ENCODE measurements around the gene ALK.
A peak's percentile ranks its signal among the peaks of the same experiment; 100 is the strongest.

The ALK gene

GRCh38 chr2:29309090-29310029, 612.0 kb downstream of the ALK start:
- H3K4me1 ChIP-seq (ENCODE audit: control insufficient read depth, insufficient read depth, low read length, poor library complexity, severe bottlenecking) = no peaks in the 10 kb centered on the region
- no peak overlapping the region for H3K4me3 ChIP-seq (ENCODE audit: insufficient read depth, low read depth, low read length, poor library complexity, severe bottlenecking)
- H3K27me3 ChIP-seq (replicated peaks; ENCODE audit: control insufficient read depth, insufficient read depth, low read length, poor library complexity, severe bottlenecking) = no peaks in the 10 kb centered on the region
- H3K9me3 ChIP-seq (ENCODE audit: control insufficient read depth, low read length) = no peaks in the 10 kb centered on the region
- H3K36me3 ChIP-seq (ENCODE audit: control insufficient read depth, insufficient read depth, low read length) = no peaks in the 10 kb centered on the region
- no peak overlapping the region for H3K27ac ChIP-seq (ENCODE audit: insufficient read depth, low read length, poor library complexity, severe bottlenecking)
- DNase-seq = peak in 1 of 3 donors; percentile 10

- H3K36me3 ChIP-seq (ENCODE audit: control insufficient read depth, insufficient read depth, low read length) = no peaks in the 10 kb centered on the region
- H3K9me3 ChIP-seq (ENCODE audit: control insufficient read depth, low read length) = no peaks in the 10 kb centered on the region
- H3K27me3 ChIP-seq (replicated peaks; ENCODE audit: control insufficient read depth, insufficient read depth, low read length, poor library complexity, severe bottlenecking) = no peaks in the 10 kb centered on the region
- H3K27ac ChIP-seq (ENCODE audit: insufficient read depth, low read length, poor library complexity, severe bottlenecking) = no peak overlapping the region
- H3K4me3 ChIP-seq (ENCODE audit: insufficient read depth, low read depth, low read length, poor library complexity, severe bottlenecking) = no peak overlapping the region
- H3K4me1 ChIP-seq (ENCODE audit: control insufficient read depth, insufficient read depth, low read length, poor library complexity, severe bottlenecking) = no peaks in the 10 kb centered on the region
- no peak for DNase-seq
Observed at GRCh38 chr2:29308366-29308765, 613.0 kb downstream of the ALK start.

GRCh38 chr2:29307519-29307918, 613.9 kb downstream of the ALK start:
- DNase-seq = no peak
- no peaks in the 10 kb centered on the region for H3K27me3 ChIP-seq (replicated peaks; ENCODE audit: control insufficient read depth, insufficient read depth, low read length, poor library complexity, severe bottlenecking)
- H3K4me1 ChIP-seq (ENCODE audit: control insufficient read depth, insufficient read depth, low read length, poor library complexity, severe bottlenecking) = no peaks in the 10 kb centered on the region
- no peak overlapping the region for H3K27ac ChIP-seq (ENCODE audit: insufficient read depth, low read length, poor library complexity, severe bottlenecking)
- H3K9me3 ChIP-seq (ENCODE audit: control insufficient read depth, low read length) = no peaks in the 10 kb centered on the region
- no peaks in the 10 kb centered on the region for H3K36me3 ChIP-seq (ENCODE audit: control insufficient read depth, insufficient read depth, low read length)
- H3K4me3 ChIP-seq (ENCODE audit: insufficient read depth, low read depth, low read length, poor library complexity, severe bottlenecking) = no peak overlapping the region

- no peaks in the 10 kb centered on the region for H3K36me3 ChIP-seq (ENCODE audit: control insufficient read depth, insufficient read depth, low read length)
- no peaks in the 10 kb centered on the region for H3K9me3 ChIP-seq (ENCODE audit: control insufficient read depth, low read length)
- no peak for DNase-seq
- H3K27ac ChIP-seq (ENCODE audit: insufficient read depth, low read length, poor library complexity, severe bottlenecking) = no peak overlapping the region
- no peaks in the 10 kb centered on the region for H3K4me1 ChIP-seq (ENCODE audit: control insufficient read depth, insufficient read depth, low read length, poor library complexity, severe bottlenecking)
- no peak overlapping the region for H3K4me3 ChIP-seq (ENCODE audit: insufficient read depth, low read depth, low read length, poor library complexity, severe bottlenecking)
- H3K27me3 ChIP-seq (replicated peaks; ENCODE audit: control insufficient read depth, insufficient read depth, low read length, poor library complexity, severe bottlenecking) = no peaks in the 10 kb centered on the region
Observed at GRCh38 chr2:29305762-29306161, 615.6 kb downstream of the ALK start.

GRCh38 chr2:29304399-29305060, 616.9 kb downstream of the ALK start:
- Histone ChIP-seq H3K9me3 (ENCODE audit: control insufficient read depth, low read length) (no peaks in the 10 kb centered on the region), H3K36me3 (ENCODE audit: control insufficient read depth, insufficient read depth, low read length) (no peaks in the 10 kb centered on the region), H3K27me3 (replicated peaks; ENCODE audit: control insufficient read depth, insufficient read depth, low read length, poor library complexity, severe bottlenecking) (no peaks in the 10 kb centered on the region), H3K27ac (ENCODE audit: insufficient read depth, low read length, poor library complexity, severe bottlenecking) (no peak overlapping the region), H3K4me3 (ENCODE audit: insufficient read depth, low read depth, low read length, poor library complexity, severe bottlenecking) (no peak overlapping the region), H3K4me1 (ENCODE audit: control insufficient read depth, insufficient read depth, low read length, poor library complexity, severe bottlenecking) (no peaks in the 10 kb centered on the region)
- no peak for DNase-seq

- Histone ChIP-seq H3K9me3 (ENCODE audit: control insufficient read depth, low read length) (no peaks in the 10 kb centered on the region), H3K27me3 (replicated peaks; ENCODE audit: control insufficient read depth, insufficient read depth, low read length, poor library complexity, severe bottlenecking) (no peaks in the 10 kb centered on the region), H3K4me3 (ENCODE audit: insufficient read depth, low read depth, low read length, poor library complexity, severe bottlenecking) (no peak overlapping the region), H3K4me1 (ENCODE audit: control insufficient read depth, insufficient read depth, low read length, poor library complexity, severe bottlenecking) (no peaks in the 10 kb centered on the region), H3K36me3 (ENCODE audit: control insufficient read depth, insufficient read depth, low read length) (no peaks in the 10 kb centered on the region), H3K27ac (ENCODE audit: insufficient read depth, low read length, poor library complexity, severe bottlenecking) (no peak overlapping the region)
- no peak for DNase-seq
Observed at GRCh38 chr2:29296585-29296984, 624.8 kb downstream of the ALK start.

- no peaks in the 10 kb centered on the region for H3K36me3 ChIP-seq (ENCODE audit: control insufficient read depth, insufficient read depth, low read length)
- H3K27me3 ChIP-seq (replicated peaks; ENCODE audit: control insufficient read depth, insufficient read depth, low read length, poor library complexity, severe bottlenecking) = no peaks in the 10 kb centered on the region
- H3K9me3 ChIP-seq (ENCODE audit: control insufficient read depth, low read length) = no peaks in the 10 kb centered on the region
- no peak overlapping the region for H3K4me3 ChIP-seq (ENCODE audit: insufficient read depth, low read depth, low read length, poor library complexity, severe bottlenecking)
- H3K27ac ChIP-seq (ENCODE audit: insufficient read depth, low read length, poor library complexity, severe bottlenecking) = no peak overlapping the region
- DNase-seq = no peak
- H3K4me1 ChIP-seq (ENCODE audit: control insufficient read depth, insufficient read depth, low read length, poor library complexity, severe bottlenecking) = no peaks in the 10 kb centered on the region
Observed at GRCh38 chr2:29295845-29296244, 625.5 kb downstream of the ALK start.

GRCh38 chr2:29293830-29294438, 627.5 kb downstream of the ALK start:
- Histone ChIP-seq H3K9me3 (ENCODE audit: control insufficient read depth, low read length) (no peaks in the 10 kb centered on the region), H3K36me3 (ENCODE audit: control insufficient read depth, insufficient read depth, low read length) (no peaks in the 10 kb centered on the region), H3K4me1 (ENCODE audit: control insufficient read depth, insufficient read depth, low read length, poor library complexity, severe bottlenecking) (no peaks in the 10 kb centered on the region), H3K4me3 (ENCODE audit: insufficient read depth, low read depth, low read length, poor library complexity, severe bottlenecking) (no peak overlapping the region), H3K27me3 (replicated peaks; ENCODE audit: control insufficient read depth, insufficient read depth, low read length, poor library complexity, severe bottlenecking) (no peaks in the 10 kb centered on the region), H3K27ac (ENCODE audit: insufficient read depth, low read length, poor library complexity, severe bottlenecking) (no peak overlapping the region)
- no peak for DNase-seq

- no peak for DNase-seq
- no peak overlapping the region for H3K27ac ChIP-seq (ENCODE audit: insufficient read depth, low read length, poor library complexity, severe bottlenecking)
- no peaks in the 10 kb centered on the region for H3K36me3 ChIP-seq (ENCODE audit: control insufficient read depth, insufficient read depth, low read length)
- H3K4me1 ChIP-seq (ENCODE audit: control insufficient read depth, insufficient read depth, low read length, poor library complexity, severe bottlenecking) = no peaks in the 10 kb centered on the region
- H3K27me3 ChIP-seq (replicated peaks; ENCODE audit: control insufficient read depth, insufficient read depth, low read length, poor library complexity, severe bottlenecking) = no peaks in the 10 kb centered on the region
- H3K9me3 ChIP-seq (ENCODE audit: control insufficient read depth, low read length) = no peaks in the 10 kb centered on the region
- H3K4me3 ChIP-seq (ENCODE audit: insufficient read depth, low read depth, low read length, poor library complexity, severe bottlenecking) = no peak overlapping the region
Observed at GRCh38 chr2:29290293-29291047, 630.9 kb downstream of the ALK start.

All from effector memory CD4-positive, alpha-beta T cell (primary cell).